ENCODE data around the gene EIF3J.

GRCh38 chr15:44570361-44570760 lies 33.4 kb downstream of the EIF3J start:
- TF ChIP-seq EP300 (IDR thresholded peaks at IDR 0.05; ENCODE audit: borderline replicate concordance in 1 of 2, control insufficient read depth in 1 of 2, low read depth in 2 of 2, low read length in 2 of 2): no peak
- no peak for TF ChIP-seq POLR2AphosphoS2 (IDR thresholded peaks at IDR 0.05; ENCODE audit: low read depth, low read length)
- TF ChIP-seq CTCF (IDR thresholded peaks at IDR 0.05 in 2 of 3, conservative IDR thresholded peaks at IDR 0.05 in 1 of 3; ENCODE audit: control insufficient read depth in 2 of 3, extremely low read depth in 1 of 3, insufficient read depth in 1 of 3, low read depth in 3 of 3, low read length in 3 of 3): no peak

Measured in GM12878 (cell line).